Kidney glomerular epithelial cell (primary cell): Measurements from ENCODE around the gene ZNF736.
"Not testable (repeated sequence)": the region's sequence is repeated elsewhere in the genome, so short reads cannot be mapped to it uniquely, and the experiment has no call there.

Experiments
- DNase-seq: peaks from one replicate; lab custom pipeline; 2025; lab: John Stamatoyannopoulos, UW

ZNF736 gene

DNA sequence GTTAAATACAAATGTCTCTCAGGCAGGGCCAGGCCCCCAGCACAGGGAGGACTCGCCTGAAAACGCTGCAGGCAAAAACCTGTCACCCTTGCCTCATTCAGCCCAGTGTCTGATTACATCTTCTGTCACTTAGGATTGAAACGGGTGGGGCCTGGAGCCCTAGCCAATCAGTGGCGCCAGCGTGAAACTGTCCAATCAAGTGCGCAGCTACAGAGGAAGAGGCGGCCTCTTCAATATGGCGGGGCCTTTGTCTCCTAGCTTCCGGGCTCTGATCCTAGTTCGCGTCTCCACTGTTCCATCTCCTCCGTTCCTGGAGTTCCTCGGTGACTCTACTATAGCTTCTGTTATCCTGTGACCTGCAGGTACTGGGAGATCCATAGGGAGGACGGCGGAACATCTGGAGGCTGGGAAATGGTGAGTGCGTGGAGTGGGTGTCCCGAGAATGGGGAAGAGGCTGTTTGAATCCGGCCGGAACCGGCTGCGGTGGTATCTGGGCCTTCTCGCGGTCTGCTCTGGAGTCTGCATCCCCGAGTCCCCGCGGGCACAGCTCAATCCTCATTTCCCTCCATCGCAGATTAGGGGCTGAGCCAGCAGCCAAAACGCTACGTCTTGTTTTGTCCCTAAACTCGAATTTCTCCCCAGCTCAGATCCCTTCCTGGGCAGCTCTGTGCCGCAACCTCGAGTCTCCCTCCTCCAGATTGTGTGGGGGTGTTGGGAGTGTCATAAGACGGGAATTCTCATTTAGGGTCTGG is at the start of gene ZNF736:
TSS of gene ZNF736 (plus strand) at position 222 of the 752 bp plus-strand sequence. CDS start at position 412, 190 bp downstream.
- peak; percentile 92 for DNase-seq

DNA sequence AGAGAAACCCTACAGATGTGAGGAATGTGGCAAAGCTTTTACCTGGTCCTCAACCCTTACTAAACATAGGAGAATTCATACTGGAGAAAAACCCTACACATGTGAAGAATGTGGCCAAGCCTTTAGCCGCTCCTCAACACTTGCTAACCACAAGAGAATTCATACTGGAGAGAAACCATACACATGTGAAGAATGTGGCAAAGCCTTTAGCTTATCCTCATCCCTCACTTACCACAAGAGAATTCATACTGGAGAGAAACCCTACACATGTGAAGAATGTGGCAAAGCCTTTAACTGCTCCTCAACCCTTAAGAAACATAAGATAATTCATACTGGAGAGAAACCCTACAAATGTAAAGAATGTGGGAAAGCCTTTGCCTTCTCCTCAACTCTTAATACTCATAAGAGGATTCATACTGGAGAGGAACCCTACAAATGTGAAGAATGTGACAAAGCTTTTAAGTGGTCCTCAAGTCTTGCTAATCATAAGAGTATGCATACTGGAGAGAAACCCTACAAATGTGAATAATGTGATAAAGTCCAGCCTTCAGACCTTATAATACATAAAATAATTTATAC is 47.3 kb upstream of the ZNF736 start:
- DNase-seq: no peak

DNA sequence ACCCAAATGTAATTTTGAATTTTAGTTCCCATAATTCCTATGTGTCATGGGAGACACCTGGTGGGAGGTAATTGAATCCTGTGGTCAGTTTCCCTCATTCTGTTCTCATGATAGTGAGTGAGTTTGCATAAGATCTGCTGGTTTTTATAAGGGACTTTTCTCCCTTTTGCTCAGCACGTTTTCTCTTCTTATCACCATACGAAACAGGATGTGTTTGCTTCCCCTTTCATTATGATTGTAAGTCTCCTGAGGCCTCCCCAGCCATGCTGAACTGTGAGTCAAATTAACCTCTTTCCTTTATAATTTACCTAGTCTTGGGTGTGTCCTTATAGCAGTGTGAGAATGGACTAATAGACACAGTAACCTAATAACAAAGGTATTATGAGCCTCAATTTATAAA is 36.1 kb upstream of the ZNF736 start:
- no peak for DNase-seq

DNA sequence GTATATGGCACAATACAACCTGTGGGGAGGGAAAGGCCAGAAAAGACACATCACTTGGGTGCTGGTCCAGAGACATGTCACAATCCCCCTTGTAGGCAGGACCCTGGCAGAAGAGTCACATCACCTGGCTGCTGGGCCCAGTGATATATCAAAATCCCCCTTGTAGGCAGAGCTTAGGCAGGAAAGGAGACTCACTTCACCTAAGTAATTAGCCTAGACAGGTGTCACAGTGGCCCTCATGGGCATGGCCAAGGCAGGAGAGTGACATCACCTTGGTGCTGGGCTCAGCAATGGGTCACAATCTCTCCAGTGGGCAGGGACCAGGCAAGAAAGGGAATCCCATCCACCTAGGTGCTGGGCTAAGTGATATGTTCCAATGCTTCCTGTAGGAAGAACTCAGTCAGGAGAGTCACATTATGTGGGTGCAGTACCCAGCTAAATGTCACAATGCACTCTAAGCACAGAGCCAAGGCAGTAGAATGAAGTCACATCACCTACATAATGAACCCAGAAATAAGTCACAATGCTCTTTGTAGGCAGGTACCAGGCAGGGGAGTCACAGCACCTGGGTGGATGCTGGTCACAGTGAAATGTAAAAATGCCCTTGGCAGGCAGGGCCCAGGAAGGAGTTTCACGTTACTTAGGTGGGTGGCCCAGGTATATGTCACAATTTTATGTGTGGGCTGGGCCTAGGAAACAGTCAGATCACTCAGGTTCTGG is 18.9 kb upstream of the ZNF736 start:
- no peak for DNase-seq

DNA sequence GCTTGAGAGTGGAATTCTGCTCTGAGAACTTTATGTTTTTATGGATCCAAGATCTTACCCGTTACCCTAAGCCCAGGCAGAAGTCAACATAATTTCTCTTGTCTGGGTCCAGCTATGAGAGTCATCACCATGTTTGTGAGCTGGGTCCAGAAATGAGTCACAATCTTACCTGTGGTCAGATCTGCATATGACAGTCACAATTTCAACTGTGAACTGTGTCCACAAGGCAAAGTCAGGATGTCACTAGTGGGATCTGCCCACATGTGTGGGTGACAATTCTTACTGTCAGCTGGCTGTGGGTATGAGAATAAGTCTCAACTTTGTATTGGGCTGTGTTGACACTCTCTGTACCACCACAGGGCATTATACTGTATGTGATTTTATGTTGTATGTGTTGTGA is 16.3 kb upstream of the ZNF736 start:
- DNase-seq: not testable (repeated sequence)

DNA sequence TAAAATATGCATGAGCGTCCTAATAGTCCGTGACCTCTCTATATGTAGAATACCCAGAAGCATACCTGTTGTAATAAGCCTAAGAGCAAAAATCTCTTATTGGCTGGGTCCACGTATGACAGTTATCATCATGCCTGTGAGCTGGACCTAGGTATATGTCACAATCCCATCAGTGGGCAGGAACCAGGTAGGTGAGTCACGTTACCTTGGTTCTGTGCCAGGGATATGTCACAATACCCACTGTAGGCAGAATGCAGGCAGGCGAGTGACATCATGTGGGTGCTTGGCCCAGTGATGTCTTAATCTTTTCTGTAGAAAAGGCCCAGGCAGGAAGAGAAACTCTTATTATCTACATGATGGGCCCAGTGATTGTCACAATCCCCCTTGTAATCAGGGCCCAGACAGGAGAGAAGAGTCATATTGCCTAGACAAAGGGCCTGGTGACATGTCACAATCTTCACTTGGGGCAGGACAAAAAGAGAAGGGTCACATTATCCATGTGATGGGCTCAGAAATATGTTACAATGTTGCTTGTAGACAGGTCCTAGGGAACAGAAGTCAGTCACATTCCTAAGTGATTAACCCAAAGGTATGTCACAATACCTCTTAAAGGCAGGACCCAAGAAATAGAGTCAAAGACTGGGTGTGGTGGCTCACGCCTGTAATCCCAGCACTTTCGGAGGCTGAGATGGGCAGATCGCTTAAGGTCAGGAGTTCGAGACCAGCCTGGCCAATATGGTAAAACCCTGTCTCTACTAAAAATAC is 12.9 kb upstream of the ZNF736 start:
- DNase-seq: no peak

DNA sequence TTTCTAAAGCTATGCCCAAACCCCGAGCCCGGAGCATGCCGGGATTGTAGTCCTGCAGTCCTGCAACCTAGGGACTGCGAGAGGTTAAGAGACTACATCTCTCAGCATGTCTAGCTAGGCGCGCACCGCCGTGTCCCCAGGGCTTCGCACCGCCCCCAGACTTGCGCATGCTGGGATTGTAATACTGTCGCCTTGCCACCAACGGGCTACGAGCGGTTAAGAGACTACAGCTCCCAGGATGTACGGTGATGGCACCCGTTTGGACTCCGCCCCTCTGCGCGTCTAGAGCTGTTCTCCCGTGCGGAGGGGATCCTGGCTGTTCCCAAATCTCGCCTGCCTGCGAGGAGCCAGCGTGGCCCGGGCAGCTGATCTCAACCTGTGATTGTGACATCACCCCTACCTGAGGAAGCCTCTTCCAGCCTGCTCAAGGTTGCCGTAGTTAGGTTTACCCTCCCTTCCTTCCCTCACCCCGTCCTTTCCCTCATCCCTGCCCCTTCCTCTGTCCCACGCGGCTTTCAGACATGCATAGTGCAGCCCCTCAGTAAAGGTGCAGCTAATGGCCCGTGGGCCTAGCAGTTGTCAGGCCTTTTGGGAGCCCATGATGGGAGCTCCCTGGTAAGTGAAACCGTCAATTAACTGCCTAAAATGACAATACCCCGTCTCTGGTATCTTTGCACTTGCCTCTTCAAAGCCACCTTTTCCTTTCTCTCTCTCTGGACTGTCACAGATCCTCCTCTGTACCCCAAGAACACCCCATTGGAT is 6.3 kb upstream of the ZNF736 start:
- peak; percentile 70 for DNase-seq

DNA sequence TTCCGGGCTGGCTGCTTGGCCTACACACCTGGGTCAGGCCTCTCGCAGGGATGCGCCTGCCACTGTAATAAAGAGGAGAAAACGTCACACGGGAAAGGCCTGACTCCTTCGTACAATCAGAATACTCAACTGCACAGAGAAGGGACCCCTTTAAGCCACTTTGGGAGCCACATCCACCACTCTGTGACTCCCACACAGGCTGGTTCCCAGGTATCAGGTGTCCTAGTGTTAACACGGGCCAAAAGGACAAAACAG is 5.8 kb upstream of the ZNF736 start:
- DNase-seq: no peak

DNA sequence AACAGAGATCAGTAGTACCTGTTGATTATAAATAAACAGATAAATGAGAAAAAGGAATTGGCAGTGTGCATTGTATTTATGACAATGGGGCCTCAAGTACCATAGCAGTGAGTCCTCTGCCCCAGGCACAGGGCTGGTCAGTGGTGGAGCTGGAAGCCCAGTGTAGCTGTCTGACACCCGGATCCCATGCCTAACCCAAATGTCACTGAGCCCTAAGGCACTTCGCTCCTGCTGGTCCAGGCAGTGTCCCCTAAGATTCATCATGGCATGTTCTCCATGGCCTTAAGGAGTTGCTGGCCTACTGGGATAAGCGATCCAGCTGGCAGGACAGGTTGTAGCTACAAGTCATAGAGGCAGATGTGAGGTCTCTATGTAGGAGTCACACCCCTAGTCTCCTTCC is 3.3 kb upstream of the ZNF736 start:
- no peak for DNase-seq

DNA sequence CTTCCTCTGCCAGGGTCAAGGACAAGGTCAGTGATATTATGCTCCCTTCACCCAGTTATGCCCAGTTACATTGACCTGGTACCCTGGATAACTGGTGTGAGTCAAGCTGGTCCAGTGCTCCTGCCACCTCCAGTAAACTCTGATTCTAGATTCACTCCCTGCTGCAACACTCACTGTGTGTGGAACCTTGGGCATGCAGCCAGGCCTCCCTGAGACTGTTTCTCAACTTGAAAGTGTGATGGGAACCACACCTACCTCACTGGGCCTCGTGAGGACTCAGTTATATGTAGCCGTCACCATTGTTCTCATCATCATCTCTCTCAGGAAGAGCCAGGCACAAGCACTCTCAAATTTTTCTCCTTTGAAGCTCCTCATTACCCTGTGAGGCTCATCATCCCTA is 935 bp upstream of the ZNF736 start:
- DNase-seq: no peak

DNA sequence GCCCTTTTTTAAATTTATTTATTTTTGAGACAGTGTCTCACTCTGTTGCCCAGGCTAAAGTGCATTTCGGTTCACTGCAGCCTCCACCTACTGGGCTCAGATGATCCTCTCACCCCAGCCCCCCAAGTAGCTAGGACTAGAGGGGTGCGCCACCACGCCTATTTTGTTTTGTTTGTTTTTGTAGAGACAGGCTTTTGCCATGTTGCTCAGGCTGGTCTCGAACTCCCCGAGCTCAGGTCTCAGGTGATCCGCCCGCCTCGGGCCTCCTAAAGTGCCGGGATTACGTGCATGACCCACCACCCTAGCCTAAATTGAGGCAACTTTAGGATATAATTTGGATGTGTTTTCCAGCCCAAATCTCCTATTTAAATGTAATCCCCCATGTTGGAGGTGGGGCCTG is 805 bp downstream of the ZNF736 start:
- no peak for DNase-seq

DNA sequence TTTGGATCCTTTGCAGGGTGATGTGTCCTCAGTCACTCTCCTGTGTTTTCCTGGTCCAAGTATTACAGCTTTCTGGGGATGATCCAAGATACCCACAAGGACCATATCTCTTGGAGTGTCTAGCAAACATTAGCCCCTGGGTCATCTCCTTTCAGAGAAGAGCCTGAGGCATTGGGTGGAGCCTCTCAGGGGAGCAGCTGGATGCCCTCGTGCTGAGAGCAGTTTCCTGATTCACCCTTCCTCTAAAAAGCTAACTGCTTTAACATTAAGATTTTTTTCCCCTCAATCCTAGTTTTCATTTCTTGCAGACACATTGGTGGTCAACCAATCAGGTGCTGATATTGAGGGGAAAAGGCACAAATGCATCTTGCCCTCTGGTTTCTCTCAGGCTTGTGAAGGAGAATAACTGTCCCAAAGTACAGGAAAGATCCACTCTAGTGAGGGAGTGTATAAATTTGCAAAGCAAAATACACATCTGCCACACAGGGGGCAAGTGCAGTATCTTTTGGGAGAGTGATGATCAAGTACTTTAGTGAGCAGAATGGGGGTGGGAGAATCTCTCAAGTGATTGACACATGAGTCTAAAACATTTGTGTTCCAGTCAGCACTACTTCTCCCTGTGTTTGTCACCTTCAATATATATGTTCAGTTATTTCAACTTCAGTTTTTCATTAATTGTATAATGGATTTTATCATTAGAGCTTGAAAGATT is 2.4 kb downstream of the ZNF736 start:
- DNase-seq: not testable (repeated sequence)

DNA sequence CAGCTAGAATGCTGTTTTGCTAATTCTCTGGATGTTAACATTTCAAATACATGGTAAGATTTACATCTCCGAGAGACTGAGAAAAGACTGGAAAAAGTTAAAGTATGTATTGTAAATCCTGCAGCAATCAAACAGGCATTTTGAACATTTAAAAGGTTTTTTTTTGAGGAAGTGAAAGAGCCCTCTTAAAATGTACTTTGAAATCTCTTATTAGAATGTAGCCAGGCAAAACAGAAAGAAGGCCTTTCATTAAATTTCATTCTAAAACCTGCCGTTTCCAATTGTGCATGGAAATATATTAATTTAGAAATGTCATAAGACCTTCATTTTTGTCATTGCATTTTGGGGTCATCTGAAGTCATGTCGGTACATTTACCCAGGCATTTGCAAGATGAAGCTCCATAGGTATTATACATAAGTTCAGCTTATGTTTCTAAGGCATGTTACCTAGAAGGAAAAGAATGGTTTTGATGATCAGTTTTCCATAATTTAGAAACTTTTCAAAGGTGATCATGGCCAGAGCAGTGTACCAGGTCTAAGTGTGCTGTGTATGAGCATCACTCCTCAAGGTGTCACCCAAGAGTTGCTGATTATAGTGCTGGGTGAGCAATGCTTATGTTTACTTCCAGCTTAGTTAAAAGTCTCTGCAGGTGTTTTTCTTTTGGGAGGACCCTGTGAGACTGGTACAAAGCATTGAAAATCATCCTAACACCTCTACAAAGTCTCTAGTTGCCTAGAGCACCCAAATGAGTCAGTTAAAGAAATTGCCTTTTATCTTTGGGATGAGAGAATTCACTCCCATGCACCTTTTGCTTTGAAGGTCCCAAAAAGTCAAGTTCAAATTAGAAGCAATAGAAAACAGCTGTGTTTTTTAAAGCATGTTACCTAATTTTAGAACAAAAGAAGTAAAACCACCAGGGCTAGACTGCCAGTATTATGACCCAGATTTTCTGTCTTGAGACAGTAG is 7.1 kb downstream of the ZNF736 start:
- no peak for DNase-seq

DNA sequence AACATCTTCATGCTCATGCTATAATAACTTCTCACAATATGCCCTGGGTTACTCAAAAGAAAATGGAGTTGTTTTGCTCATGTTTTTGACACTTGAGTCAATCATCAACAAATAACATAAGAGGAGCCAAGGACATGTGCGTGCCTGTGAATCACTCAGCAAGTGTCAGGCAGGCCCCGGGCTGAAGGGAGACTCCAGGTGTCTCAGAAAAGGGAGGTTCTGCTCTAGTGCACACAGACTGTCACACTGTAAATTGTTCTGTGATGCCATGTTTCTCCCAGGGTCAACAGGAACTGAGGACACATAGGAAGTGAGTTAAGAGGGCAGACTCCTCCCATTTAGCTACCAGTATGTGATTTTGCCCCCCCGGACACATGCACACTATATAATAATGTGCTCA is 10.4 kb downstream of the ZNF736 start:
- DNase-seq: not testable (repeated sequence)

DNA sequence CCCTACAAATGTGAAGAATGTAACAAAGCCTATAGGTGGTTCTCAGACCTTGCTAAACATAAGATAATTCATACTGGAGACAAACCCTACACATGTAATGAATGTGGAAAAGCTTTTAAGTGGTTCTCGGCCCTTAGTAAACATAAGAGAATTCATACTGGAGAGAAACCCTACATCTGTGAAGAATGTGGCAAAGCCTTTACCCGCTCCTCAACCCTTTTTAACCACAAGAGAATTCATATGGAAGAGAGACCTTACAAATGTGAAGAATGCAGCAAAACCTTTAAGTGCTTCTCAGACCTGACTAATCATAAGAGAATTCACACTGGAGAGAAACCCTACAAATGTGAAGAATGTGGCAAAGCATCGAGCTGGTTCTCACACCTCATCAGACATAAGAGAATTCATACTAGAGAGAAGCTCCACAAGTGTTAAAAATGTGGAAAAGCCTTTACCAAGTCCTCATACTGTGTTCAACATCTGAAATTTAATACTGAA is 35.0 kb downstream of the ZNF736 start:
- not testable (repeated sequence) for DNase-seq

DNA sequence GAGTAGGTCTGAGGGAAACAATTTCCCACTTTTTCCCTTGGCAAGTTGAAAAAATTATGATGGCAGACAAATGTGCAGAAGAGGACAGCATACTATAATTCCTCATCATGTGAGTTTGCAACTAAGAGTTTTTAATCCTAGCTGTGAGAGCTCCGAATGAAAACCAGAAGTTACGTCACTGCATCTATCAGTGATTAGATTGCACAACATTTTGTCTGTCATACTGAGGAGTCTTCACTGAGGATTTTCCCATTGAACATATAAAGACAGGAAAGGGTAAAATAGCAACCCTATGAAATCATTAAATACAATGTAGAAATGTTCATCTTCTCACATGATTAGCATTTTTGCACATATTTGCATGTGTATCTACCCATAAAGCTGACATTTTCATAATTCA is 45.8 kb downstream of the ZNF736 start:
- no peak for DNase-seq

DNA sequence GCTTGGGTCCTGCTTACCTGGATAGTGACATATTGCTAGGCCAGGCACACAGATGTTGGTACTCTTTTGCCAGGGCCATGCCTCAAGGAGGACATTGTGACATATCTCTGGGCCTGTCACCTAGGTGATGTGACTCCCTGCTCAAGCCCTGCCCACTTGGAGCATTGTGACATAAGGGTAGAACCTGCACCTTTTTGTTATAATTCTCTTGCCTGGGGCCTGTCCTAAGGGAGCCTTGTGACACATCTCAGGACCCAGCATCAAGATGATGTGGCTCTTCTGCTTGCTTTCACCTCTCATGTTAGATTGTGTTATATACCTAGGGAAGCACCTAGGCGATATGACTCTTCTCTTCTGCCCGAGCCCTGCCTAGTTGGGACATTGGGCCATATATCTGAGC is 57.4 kb downstream of the ZNF736 start:
- DNase-seq: no peak

DNA sequence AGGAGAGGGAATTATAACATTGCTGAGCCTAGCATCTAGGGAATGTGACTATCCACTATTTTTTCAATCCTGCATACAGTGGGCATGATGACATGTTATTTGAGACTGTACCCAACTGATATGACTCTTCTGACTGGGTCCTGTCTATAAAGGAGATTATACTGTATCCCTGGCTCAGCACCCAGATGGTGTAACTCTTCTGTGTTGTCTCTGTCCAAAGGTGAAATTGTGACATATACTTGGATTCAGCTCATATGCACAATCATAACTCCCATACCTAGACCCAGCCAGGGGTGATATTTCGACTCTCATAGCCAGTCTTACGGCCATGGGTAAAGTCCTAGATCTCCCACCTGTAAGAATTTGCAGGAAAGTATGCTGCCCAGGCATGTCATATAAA is 59.3 kb downstream of the ZNF736 start:
- no peak for DNase-seq

DNA sequence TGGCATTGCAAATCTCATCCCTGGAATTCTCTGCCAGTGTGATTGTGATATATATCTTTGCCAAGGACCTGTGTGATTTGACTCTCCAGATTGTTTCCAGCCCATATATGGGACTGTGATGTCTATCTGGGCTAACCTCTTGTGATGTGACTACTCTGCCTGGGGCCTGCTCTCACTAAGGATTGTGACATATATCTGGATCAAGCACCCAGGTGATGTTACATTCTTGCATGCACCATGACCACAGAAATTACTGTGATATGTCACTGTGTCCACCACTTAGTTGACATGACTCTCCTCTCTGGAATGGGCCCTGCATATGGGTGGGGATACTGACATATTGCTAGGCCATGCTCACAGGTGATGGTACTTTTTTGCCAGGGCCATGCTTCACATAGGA is 86.6 kb downstream of the ZNF736 start:
- DNase-seq: no peak
